Panc1 (cell line): Measurements from ENCODE around the gene DVL3. TPM values are rescaled to one million over a fixed set of nuclear protein-coding genes. Genes with fewer than 3 reads are reported as not detected.

Experiments used
- ATAC-seq: fragments of 200-7000 bp; cut with Tn5 transposase; 2 replicates; pipeline ENCODE4 v1.9.1; 2020; ENCODE audit warnings: mild to moderate bottlenecking, moderate library complexity
- BruUV-seq: library from RNA; stranded (reverse); fragments of 400-500 nt; replicated peaks from 2 replicates; lab custom pipeline; 2021; lab: Mats Ljungman, UMichigan
- CTCF ChIA-PET: fragments of 300-600 bp; sonication (Branson Sonifier 250); formaldehyde crosslinking; loops from one replicate; lab custom pipeline; 2022; ENCODE audit warnings: antibody characterized with exemption; lab: Charles Lee
- POLR2A ChIA-PET: fragments of 300-600 bp; sonication (Branson Sonifier 250); formaldehyde crosslinking; loops from one replicate; lab custom pipeline; 2022; ENCODE audit warnings: antibody characterized with exemption; lab: Charles Lee
- DNase-seq: peaks from one replicate; pipeline ENCODE4 v3.0.0-alpha.2; 2010; ENCODE audit warnings: low read depth, low spot score
- H3K27ac ChIP-seq: 2 replicates; pipeline ENCODE4 v1.5.1; 2011; ENCODE audit warnings: mild to moderate bottlenecking, low read length, inconsistent platforms
- H3K27me3 ChIP-seq: fragments of 200-500 bp; sonication (Bioruptor generic); 2 replicates; pipeline ENCODE4 v1.6.0; 2014; ENCODE audit warnings: low read length, inconsistent platforms; ENCODE audit not compliant: control insufficient read depth, insufficient read depth
- H3K36me3 ChIP-seq: fragments of 200-500 bp; sonication (Bioruptor generic); 2 replicates; pipeline ENCODE4 v1.5.1; 2014; ENCODE audit warnings: inconsistent platforms, mild to moderate bottlenecking, low read length, moderate library complexity; ENCODE audit not compliant: control insufficient read depth, insufficient read depth
- H3K4me1 ChIP-seq: 2 replicates; pipeline ENCODE4 v1.5.1; 2011; ENCODE audit warnings: inconsistent platforms, mild to moderate bottlenecking, low read length, moderate library complexity; ENCODE audit not compliant: control insufficient read depth, insufficient read depth
- H3K4me3 ChIP-seq, 2 experiments: 2 replicates each; pipeline ENCODE4 v1.5.1; 2011 to 2012; ENCODE audit warnings: low read depth in 2 of 2, low read length in 2 of 2, mild to moderate bottlenecking in 2 of 2, inconsistent platforms in 1 of 2, moderate library complexity in 1 of 2
- H3K9me3 ChIP-seq: fragments of 200-500 bp; sonication (Bioruptor generic); 2 replicates; pipeline ENCODE4 v1.5.1; 2014; ENCODE audit warnings: low read depth, mild to moderate bottlenecking, inconsistent platforms, low read length, moderate library complexity; ENCODE audit not compliant: control insufficient read depth, insufficient read depth
- CTCF ChIP-seq: fragments of 450-650 bp; IDR thresholded peaks from 2 replicates; pipeline ENCODE4 v1.5.1; 2017; ENCODE audit warnings: mild to moderate bottlenecking
- POLR2AphosphoS5 ChIP-seq: IDR thresholded peaks from 2 replicates; pipeline ENCODE4 v1.6.1; 2012; ENCODE audit warnings: mild to moderate bottlenecking, low read depth, low read length, moderate library complexity
- REST ChIP-seq, 2 experiments: IDR thresholded peaks; 2 replicates each; pipeline ENCODE4 v1.6.1; 2011 to 2012; ENCODE audit warnings: low read depth in 2 of 2, control low read depth in 1 of 2, low read length in 1 of 2, mild to moderate bottlenecking in 1 of 2, moderate library complexity in 1 of 2; ENCODE audit not compliant: insufficient read depth in 1 of 2
- SIN3A ChIP-seq: IDR thresholded peaks from 2 replicates; pipeline ENCODE4 v1.6.1; 2012; ENCODE audit warnings: low read depth, mild to moderate bottlenecking, low read length, moderate library complexity, borderline replicate concordance; ENCODE audit not compliant: insufficient read depth
- TCF7L2 ChIP-seq: IDR thresholded peaks from 2 replicates; pipeline ENCODE4 v1.6.1; 2011; ENCODE audit warnings: mild to moderate bottlenecking, low read depth, low read length, inconsistent platforms
- in situ Hi-C: cut with HindIII; loops from 2 replicates; pipeline ENCODE4 v1.10.0; 2016; ENCODE audit warnings: low sequenced_read_pairs, low pct_unique_long_range_greater_than_20kb
- intact Hi-C: fragments of 100-400 bp; cut with micrococcal nuclease; formaldehyde crosslinking; loops from one replicate; pipeline ENCODE4 v1.10.0; 2022; ENCODE audit not compliant: unreplicated experiment
- total RNA-seq: library from RNA; stranded (reverse); gene quantifications from one replicate; pipeline ENCODE4 v1.2.1, GENCODE V29; 2021; ENCODE audit not compliant: unreplicated experiment

The DVL3 gene
- total RNA-seq, 1 experiment from 2014 or later = 97.2 TPM

- BruUV-seq = no TSS peak
- no peaks in the 10 kb centered on the region for H3K4me1 ChIP-seq
- ChIA-PET POLR2A (no interaction called here), CTCF (no interaction called here)
- ATAC-seq (no peak), DNase-seq (no peak)
- H3K36me3 ChIP-seq = peaks cover 17% of the 10 kb centered on the region
- H3K27ac ChIP-seq = no peak overlapping the region
- intact Hi-C loops = no loop called here
- no peaks in the 10 kb centered on the region for H3K27me3 ChIP-seq
- in situ Hi-C loops = no loop called here
- H3K9me3 ChIP-seq = no peaks in the 10 kb centered on the region
- TF ChIP-seq POLR2AphosphoS5 (no peak), REST (IDR thresholded peaks at IDR 0.05; ENCODE audit: insufficient read depth in 1 of 2, low read depth in 2 of 2, low read length in 1 of 2) (no peak), TCF7L2 (no peak), SIN3A (no peak)
- no peak overlapping the region for H3K4me3 ChIP-seq
These were observed 11.5 kb downstream of the DVL3 start for GRCh38 chr3:184166671-184167070.

- intact Hi-C loops = no loop called here
- no peaks in the 10 kb centered on the region for H3K9me3 ChIP-seq
- ATAC-seq (no peak), DNase-seq (no peak)
- peaks cover 17% of the 10 kb centered on the region for H3K36me3 ChIP-seq
- no peak for TF ChIP-seq REST (IDR thresholded peaks at IDR 0.05; ENCODE audit: insufficient read depth in 1 of 2, low read depth in 2 of 2, low read length in 1 of 2)
- TF ChIP-seq TCF7L2 = no peak
- TF ChIP-seq POLR2AphosphoS5 = no peak
- no peak for TF ChIP-seq SIN3A
- no peak for TF ChIP-seq CTCF
- in situ Hi-C loops = no loop called here
- no TSS peak for BruUV-seq
- ChIA-PET CTCF (no interaction called here), POLR2A (no interaction called here)
- H3K27ac ChIP-seq = no peak overlapping the region
- no peaks in the 10 kb centered on the region for H3K27me3 ChIP-seq
- no peak overlapping the region for H3K4me3 ChIP-seq
- no peaks in the 10 kb centered on the region for H3K4me1 ChIP-seq
These were observed 12.6 kb downstream of the DVL3 start for GRCh38 chr3:184167786-184168185.
